ENCODE data around the gene CCDC172.

CCDC172 gene

GRCh38 chr10:116402858-116403257 lies 78.6 kb downstream of the CCDC172 start:
- no peaks in the 10 kb centered on the region for H3K27me3 ChIP-seq (ENCODE audit: insufficient read depth, low read length, poor library complexity)

GRCh38 chr10:116403740-116404250 lies 79.5 kb downstream of the CCDC172 start:
- Histone ChIP-seq H3K27me3 (ENCODE audit: insufficient read depth, low read length, poor library complexity) (no peaks in the 10 kb centered on the region), H3K9me3 (ENCODE audit: insufficient read depth, low read length, severe bottlenecking) (no peaks in the 10 kb centered on the region), H2AFZ (ENCODE audit: low read depth, low read length) (no peak overlapping the region), H4K20me1 (ENCODE audit: insufficient read depth, low read length) (no peaks in the 10 kb centered on the region), H3K4me1 (ENCODE audit: insufficient read depth, low read length) (no peaks in the 10 kb centered on the region), H3K4me3 (ENCODE audit: low read depth in 1 of 2, low read length in 2 of 2) (no peak overlapping the region), H3K79me2 (ENCODE audit: insufficient read depth, low read length) (no peaks in the 10 kb centered on the region), H3K4me2 (ENCODE audit: insufficient read depth, low read length) (no peak overlapping the region), H3K9ac (ENCODE audit: low read depth, low read length) (no peak overlapping the region), H3K36me3 (ENCODE audit: insufficient read depth, low read length) (no peaks in the 10 kb centered on the region), H3K27ac (ENCODE audit: low read length) (no peak overlapping the region)
- DNase-seq (no peak), ATAC-seq (ENCODE audit: insufficient read depth, low read depth) (no peak)
- no peak for TF ChIP-seq EZH2 (IDR thresholded peaks at IDR 0.05; ENCODE audit: borderline replicate concordance, low read depth, low read length, severe bottlenecking)
- TF ChIP-seq, protein P1, sequence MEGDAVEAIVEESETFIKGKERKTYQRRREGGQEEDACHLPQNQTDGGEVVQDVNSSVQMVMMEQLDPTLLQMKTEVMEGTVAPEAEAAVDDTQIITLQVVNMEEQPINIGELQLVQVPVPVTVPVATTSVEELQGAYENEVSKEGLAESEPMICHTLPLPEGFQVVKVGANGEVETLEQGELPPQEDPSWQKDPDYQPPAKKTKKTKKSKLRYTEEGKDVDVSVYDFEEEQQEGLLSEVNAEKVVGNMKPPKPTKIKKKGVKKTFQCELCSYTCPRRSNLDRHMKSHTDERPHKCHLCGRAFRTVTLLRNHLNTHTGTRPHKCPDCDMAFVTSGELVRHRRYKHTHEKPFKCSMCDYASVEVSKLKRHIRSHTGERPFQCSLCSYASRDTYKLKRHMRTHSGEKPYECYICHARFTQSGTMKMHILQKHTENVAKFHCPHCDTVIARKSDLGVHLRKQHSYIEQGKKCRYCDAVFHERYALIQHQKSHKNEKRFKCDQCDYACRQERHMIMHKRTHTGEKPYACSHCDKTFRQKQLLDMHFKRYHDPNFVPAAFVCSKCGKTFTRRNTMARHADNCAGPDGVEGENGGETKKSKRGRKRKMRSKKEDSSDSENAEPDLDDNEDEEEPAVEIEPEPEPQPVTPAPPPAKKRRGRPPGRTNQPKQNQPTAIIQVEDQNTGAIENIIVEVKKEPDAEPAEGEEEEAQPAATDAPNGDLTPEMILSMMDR (IDR thresholded peaks at IDR 0.05; ENCODE audit: borderline replicate concordance, extremely low read depth, low read length, poor library complexity, severe bottlenecking) = no peak

More at GRCh38 chr10:116402858-116403257, 78.6 kb downstream of the CCDC172 start:
- Histone ChIP-seq H3K9me3 (ENCODE audit: insufficient read depth, low read length, severe bottlenecking) (no peaks in the 10 kb centered on the region), H3K4me2 (ENCODE audit: insufficient read depth, low read length) (no peak overlapping the region), H3K4me3 (ENCODE audit: low read depth in 1 of 2, low read length in 2 of 2) (no peak overlapping the region), H3K79me2 (ENCODE audit: insufficient read depth, low read length) (no peaks in the 10 kb centered on the region), H3K9ac (ENCODE audit: low read depth, low read length) (no peak overlapping the region), H3K36me3 (ENCODE audit: insufficient read depth, low read length) (no peaks in the 10 kb centered on the region), H3K27ac (ENCODE audit: low read length) (no peak overlapping the region), H2AFZ (ENCODE audit: low read depth, low read length) (no peak overlapping the region), H4K20me1 (ENCODE audit: insufficient read depth, low read length) (no peaks in the 10 kb centered on the region), H3K4me1 (ENCODE audit: insufficient read depth, low read length) (no peaks in the 10 kb centered on the region)
- no peak for DNase-seq
- TF ChIP-seq, protein P1 (IDR thresholded peaks at IDR 0.05; ENCODE audit: borderline replicate concordance, extremely low read depth, low read length, poor library complexity, severe bottlenecking) = no peak
- no peak for TF ChIP-seq EZH2 (IDR thresholded peaks at IDR 0.05; ENCODE audit: borderline replicate concordance, low read depth, low read length, severe bottlenecking)
- no peak for ATAC-seq (ENCODE audit: insufficient read depth, low read depth)

DNA sequence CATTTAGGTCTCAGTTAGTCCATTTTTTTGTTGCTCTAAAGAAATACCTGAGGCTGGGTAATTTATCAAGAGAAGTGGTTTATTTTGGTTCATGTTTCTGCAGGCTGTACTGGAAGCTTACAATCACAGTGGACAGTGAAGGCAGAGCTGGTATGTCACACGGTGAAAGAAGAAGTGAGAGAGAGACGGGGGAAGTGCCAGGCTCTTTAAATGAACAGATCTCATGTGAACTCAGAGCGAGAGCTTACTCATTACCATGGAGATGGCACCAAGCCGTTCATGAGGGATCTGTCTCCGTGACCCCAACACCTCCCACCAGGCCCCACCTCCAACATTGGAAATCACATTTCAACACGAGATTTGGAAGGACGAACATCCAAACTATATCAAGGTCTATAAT lies 84.5 kb downstream of the CCDC172 start:
- Histone ChIP-seq H3K4me1 (ENCODE audit: insufficient read depth, low read length) (no peaks in the 10 kb centered on the region), H2AFZ (ENCODE audit: low read depth, low read length) (no peak overlapping the region), H3K79me2 (ENCODE audit: insufficient read depth, low read length) (no peaks in the 10 kb centered on the region), H3K9ac (ENCODE audit: low read depth, low read length) (no peak overlapping the region), H4K20me1 (ENCODE audit: insufficient read depth, low read length) (no peaks in the 10 kb centered on the region), H3K4me3 (ENCODE audit: low read depth in 1 of 2, low read length in 2 of 2) (no peak overlapping the region), H3K27ac (ENCODE audit: low read length) (no peak overlapping the region), H3K27me3 (ENCODE audit: insufficient read depth, low read length, poor library complexity) (no peaks in the 10 kb centered on the region), H3K9me3 (ENCODE audit: insufficient read depth, low read length, severe bottlenecking) (no peaks in the 10 kb centered on the region), H3K4me2 (ENCODE audit: insufficient read depth, low read length) (no peak overlapping the region), H3K36me3 (ENCODE audit: insufficient read depth, low read length) (no peaks in the 10 kb centered on the region)
- no peak for DNase-seq
- TF ChIP-seq, protein P1 (IDR thresholded peaks at IDR 0.05; ENCODE audit: borderline replicate concordance, extremely low read depth, low read length, poor library complexity, severe bottlenecking) = no peak
- TF ChIP-seq EZH2 (IDR thresholded peaks at IDR 0.05; ENCODE audit: borderline replicate concordance, low read depth, low read length, severe bottlenecking) = no peak
- ATAC-seq (ENCODE audit: insufficient read depth, low read depth) = no peak

DNA sequence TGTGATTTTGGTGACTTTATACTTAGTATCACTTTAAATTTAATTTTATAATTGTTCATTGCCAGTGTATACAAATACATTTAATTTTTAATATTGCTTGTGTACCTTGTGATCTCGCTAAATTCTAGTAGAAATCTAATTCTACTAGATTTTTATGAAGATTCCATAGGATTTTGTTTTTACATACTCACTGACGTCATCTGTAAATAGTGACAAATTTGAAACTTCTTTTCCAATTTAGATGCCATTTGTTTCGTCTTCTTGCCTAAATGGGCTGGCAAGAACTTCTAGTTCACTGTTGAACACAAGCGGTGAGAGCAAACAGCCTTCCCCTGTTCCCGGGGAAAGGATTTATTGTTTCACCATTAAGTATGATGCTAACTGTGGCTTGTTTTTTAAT lies 86.1 kb downstream of the CCDC172 start:
- H4K20me1 ChIP-seq (ENCODE audit: insufficient read depth, low read length) = no peaks in the 10 kb centered on the region
- no peaks in the 10 kb centered on the region for H3K9me3 ChIP-seq (ENCODE audit: insufficient read depth, low read length, severe bottlenecking)
- H3K27ac ChIP-seq (ENCODE audit: low read length) = no peak overlapping the region
- H3K4me1 ChIP-seq (ENCODE audit: insufficient read depth, low read length) = no peaks in the 10 kb centered on the region
- no peak overlapping the region for H3K4me2 ChIP-seq (ENCODE audit: insufficient read depth, low read length)
- ATAC-seq (ENCODE audit: insufficient read depth, low read depth) = no peak
- H3K9ac ChIP-seq (ENCODE audit: low read depth, low read length) = no peak overlapping the region
- no peak for TF ChIP-seq EZH2 (IDR thresholded peaks at IDR 0.05; ENCODE audit: borderline replicate concordance, low read depth, low read length, severe bottlenecking)
- TF ChIP-seq, protein P1 (IDR thresholded peaks at IDR 0.05; ENCODE audit: borderline replicate concordance, extremely low read depth, low read length, poor library complexity, severe bottlenecking) = no peak
- no peak overlapping the region for H3K4me3 ChIP-seq (ENCODE audit: low read depth in 1 of 2, low read length in 2 of 2)
- DNase-seq = no peak
- no peaks in the 10 kb centered on the region for H3K79me2 ChIP-seq (ENCODE audit: insufficient read depth, low read length)
- H3K27me3 ChIP-seq (ENCODE audit: insufficient read depth, low read length, poor library complexity) = no peaks in the 10 kb centered on the region
- H3K36me3 ChIP-seq (ENCODE audit: insufficient read depth, low read length) = no peaks in the 10 kb centered on the region
- no peak overlapping the region for H2AFZ ChIP-seq (ENCODE audit: low read depth, low read length)

All from DND-41 (cell line).